Stimulated activated CD8-positive, alpha-beta memory T cell treated with anti-CD3 and anti-CD28 coated beads, Interleukin-15, amount 100 ng/mL, for 1 hour (primary cell): ENCODE data around the gene ANTXR1.

ENCODE experiments used
- DNase-seq: peaks from one replicate; pipeline ENCODE4 v3.0.0-alpha.2; 2020; ENCODE audit warnings: low read depth

The ANTXR1 gene

DNA sequence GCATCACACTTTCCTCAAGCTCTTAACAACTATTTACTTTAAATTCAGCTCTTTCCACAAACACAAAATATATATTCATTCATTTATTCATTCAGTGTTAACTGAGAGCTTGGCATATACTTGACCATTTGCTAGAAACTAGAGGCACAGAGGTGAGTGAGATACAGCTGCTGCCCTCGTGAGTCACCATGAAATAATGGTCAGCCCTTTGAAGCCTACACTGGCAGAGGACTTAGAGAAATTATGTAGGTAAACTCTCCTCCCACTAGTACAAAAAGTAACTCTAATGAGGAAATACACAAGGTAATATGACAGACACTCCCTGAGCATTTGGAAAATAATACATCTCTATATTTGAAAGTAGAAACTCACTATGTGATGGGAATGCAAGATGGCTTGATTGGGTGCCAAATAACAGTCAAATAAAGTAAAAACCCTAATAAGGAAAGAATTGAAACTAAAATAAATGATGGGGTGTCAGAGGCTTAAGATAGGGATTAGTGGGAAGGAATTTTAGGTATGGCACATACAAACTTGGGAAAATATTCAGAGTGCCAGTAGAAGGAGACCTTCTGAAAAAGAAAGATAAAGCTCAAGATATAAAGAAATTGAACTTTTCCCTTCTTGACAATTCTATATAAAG, 61.1 kb downstream of the ANTXR1 start:
- no peak for DNase-seq

DNA sequence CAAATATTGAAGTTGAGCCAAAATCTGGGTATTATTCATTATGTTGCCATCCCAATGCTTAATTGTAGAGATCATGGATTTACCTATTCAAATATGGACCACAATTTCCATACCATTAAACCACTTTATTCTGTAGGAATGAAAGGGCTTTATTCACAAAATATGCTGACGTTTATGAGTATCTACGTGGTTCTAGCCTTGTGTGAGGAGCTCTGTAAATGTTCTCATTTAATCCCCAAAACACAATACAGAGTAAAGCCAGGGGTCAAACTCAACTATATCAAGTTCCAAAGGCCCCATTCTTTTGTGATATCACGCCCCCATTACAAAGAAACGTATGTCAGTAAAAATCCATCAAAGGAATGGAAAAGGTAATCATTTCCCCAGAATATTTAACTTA, 61.9 kb downstream of the ANTXR1 start:
- DNase-seq: no peak

DNA sequence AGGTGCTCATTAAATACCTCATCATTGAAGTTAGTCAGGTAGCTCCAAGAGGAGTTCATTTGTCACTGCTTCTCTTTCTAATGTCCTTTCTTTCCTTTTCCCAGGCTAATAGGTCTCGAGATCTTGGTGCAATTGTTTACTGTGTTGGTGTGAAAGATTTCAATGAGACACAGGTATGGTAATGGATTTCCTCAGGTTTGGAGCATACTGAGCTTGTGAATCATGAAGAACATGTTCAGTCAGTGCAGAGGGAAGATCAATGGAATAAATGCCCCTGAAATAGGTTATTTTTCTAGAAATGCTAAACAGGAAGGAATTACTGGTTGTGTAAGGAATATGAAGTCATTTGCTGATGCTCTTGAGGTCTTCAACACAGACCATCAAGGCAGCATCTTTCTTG, 62.5 kb downstream of the ANTXR1 start:
- no peak for DNase-seq

DNA sequence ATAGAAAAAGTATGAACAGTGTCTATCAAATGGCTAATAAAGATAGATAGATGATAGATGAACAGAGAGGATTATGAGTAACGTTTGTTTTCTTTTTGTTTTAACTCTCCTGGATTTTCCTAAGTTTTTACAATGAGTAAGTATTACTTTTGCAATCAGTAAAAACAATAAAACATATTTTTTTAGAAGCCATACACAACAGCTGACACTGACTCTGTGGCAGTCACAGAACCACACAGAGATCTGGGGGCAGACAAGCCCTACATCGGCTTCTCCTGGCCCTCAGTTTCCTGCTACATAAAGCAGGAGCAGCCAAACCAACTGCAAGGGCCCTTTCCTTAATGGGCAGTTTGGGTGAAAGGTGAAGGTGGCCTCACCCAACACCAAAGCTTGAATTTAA, 63.6 kb downstream of the ANTXR1 start:
- DNase-seq: no peak

DNA sequence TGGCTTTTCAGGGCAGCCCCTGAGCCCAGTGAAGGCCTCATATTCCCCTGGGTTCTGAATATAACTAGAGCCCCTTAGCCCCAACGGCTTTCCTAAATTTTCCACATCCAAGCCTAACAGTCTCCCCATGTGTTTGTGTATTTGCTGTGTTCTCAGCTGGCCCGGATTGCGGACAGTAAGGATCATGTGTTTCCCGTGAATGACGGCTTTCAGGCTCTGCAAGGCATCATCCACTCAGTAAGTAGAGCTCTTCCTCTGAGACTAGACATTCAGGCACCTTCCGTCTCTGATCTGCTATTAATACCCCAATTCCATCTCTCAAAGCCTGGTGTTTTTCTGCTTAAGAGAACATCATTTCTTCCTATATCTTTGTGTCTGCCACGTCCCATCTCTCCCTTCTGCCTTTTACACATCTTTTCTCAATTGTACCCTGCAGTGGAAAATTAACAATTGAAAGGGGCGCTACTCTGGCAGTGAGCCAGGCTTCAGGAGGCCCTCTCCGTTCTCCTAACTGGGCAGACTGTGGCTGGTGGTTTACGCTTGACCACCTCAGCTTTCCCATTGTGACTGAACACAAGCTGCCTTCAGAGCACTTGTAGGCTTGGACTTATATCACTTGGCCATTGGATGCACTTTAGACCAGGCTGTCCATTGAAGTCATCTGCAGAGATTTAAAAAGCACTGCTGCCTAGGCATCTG, 64.4 kb downstream of the ANTXR1 start:
- DNase-seq: no peak

DNA sequence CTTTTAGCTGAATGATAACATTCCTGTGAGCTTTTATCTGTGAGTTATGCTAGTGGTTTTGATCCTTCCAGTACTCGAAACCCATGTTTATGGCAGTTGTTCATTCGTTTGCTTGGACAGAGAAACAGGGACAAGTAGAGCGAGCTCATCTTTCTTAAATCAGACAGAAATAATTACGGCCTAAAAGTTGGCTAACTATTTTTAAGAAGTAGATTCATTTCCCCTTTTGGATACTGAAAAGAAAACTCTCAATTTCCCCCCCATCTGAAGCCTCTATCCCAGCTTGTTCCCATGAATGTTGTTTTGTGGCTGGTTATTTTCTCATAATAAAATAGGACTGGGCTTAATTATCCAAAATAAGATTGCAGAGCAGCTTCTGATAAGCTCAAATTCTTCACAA, 67.1 kb downstream of the ANTXR1 start:
- DNase-seq: no peak

DNA sequence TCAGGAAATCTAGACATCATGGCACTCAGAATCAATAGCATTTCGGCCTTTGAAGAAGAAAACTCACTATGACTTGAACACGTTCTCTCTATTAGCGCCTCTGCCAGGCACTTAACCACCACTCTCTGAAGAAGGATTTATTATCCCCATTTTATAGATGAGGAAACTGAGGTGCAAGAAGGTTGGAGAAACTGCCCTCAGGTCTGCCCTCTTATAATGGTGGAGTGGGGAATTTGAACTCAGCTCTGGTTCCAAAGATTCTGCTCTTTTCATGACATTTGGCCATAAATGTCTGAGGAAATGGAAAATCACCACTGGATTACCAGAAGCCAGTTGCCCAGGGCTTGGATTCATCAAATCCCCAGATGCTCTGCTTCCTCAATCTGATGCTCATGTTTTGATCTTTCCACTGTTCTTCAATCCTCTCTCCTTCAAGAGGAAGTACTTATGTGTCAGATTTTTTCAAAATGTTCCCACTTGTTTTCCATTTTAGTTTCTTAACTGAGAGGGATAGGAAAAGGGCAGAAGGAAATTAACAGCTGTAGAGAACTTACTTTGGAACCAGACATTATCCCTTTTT, 68.1 kb downstream of the ANTXR1 start:
- no peak for DNase-seq

DNA sequence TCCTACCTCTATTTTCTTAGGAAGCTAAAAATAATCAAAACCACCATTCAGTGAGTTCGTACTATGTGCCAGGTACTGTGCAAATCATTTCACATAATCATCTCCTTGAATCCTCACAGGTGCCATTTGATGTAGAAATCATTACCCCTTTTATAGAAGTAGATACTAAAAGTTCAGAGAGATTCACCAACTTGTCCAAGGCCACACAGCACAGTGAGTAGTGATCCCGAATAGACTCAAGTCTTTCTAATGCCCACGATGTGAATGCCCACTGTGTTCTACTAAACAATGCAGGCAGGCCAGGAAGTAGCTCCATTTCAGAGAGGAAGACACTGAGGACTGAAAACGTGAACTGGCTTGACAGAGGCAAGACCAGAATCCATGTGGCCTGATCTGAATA, 68.8 kb downstream of the ANTXR1 start:
- no peak for DNase-seq

DNA sequence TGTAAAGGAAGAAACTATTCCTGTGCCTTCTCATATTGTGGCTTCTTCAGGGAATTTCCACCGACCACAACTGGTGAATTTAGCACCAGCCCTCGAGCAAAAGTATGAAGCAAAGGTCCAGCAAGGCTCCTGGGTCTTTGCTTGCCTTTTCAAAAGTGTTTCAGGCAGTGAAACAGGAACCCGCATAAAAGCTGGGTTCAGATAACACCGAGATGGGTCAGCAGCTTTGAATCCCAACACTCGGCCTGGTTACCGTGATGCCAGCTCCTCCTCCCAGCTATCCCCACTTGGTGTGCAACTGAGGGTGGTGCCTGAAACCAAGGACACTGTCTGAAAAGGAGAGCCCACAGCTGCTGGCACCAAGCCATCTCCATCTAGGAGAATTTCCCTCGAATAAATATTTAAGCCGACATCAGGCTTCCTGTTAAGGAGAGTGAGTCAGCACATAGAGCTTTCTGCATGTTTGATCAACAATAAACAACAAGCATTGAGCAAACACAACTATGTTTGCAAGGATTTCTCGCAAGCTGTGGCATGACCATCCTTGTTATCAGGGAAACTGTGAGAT, 69.5 kb downstream of the ANTXR1 start:
- DNase-seq: no peak

DNA sequence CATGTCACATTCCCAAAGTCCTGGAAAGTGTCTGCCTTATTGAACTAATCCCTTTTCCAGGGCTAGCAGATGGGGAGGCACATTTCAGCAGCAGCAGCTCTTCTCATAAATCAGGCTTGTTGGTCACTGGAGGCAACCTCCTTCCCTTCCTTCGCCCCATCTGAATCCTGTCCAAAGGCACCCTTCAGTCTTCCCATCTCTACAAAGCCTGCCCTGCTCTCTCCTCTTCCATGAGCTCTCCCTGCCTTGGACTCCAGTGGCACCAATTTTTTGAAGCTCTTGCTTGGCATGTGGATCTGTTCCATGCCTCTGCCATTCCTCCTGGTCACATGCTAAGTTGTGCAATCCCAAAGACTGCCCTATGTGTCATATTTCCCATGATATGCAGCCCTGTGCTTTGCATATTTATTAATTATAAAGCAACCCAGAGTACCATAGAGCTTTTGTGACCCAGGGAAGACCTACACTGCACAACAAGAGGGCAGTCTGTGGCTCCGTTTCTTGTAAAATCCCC, 70.3 kb downstream of the ANTXR1 start:
- DNase-seq: no peak

DNA sequence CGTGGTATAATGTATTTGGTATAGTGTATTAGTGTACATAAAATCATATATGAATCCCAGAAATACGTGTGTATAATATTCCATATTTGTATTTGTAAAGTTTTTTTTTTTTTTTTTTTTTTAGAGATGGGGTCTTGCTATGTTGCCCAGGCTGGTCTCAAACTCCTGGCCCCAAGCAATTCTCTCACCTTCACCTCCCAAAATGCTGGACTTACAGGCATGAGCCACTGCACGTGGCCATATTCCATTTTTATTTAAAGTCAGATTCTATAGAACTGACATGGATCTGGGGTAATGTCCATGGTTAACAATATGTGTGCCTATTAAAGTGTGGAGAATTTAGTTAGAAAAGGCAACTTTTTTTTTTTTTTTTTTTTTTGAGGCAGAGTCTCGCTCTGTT, 71.5 kb downstream of the ANTXR1 start:
- no peak for DNase-seq

DNA sequence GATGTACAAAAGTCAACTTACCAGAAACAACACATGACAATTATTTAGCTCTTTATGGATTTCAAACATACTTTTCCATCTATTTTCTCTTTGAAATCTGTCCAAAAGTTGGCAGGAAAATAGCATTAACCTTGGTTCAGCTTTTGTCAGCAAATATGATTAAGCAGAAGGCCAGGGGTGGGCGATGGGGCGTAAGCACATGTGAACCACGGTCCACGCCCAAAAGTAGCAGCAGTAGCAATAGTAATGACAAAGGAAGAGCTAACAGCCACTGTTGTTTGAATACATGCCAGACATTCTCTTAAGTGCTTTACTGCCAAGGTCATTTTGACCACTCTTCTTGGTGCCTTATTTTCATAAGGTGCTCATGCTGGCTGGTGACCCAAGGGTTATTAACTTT, 73.5 kb downstream of the ANTXR1 start:
- no peak for DNase-seq

DNA sequence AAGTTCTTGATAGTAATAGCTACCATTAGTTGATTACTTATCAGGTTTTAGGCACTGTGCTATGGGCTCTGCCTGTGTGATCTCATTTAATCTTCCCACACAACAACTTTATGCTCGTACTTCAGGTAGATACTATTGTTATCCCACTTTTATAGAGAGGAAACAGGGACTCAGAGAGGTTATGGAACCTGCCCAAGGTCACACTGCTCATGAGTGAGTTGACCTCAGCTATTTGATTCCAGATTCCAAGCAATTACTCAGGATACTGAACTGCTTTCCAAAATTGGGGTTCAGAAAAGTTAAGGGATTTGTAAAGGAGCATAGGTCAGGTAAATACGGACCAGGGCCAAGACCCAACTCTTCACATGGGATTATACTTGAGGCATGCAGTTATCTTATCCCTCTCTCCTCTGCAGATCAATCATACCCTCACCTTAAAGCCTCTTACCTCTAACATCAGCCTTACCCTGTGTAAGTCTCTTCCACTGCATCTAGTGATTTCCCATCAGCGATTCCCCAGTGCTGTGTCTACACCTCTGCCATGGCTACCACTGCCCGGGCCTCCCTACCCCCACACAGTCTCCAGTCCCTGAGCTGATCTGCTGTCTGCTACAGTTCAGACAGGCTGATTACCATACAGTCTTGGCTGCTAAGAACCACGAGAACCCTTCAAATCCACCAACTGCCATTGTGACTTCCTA, 74.4 kb downstream of the ANTXR1 start:
- no peak for DNase-seq

DNA sequence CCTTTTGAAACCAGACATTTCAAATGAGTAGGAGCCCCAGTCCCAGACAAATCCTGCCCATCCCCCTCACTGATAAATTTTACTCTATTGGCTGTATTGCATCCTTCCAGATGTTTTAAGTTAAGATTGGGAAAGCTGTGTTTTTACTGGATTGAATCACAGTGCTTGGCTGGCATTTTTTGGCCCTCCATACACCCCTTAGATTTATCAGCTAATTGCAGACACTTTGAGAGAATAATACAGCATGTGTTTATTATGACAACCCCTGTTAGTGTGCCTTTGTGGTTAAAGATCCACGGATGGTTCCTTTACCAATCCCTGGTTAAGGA, 74.9 kb downstream of the ANTXR1 start:
- no peak for DNase-seq

DNA sequence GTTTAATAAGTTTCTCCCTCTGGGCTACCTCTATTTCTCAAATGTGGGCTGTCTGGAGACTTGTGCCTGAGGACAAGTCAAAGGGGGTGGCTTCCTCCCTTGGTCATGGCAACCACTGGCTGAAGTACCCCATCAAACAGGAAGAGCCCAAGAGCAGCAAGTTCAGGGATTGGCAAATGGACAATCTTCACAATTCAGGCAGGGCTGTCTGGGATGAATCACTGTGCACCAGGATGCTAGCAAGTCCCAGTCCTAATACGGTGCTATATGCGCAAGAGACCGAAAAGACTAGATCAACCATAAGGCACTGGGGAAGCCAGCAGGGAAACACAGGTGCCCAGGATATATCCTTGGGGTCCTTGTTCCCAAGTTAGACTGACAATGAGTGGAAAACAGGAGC, 75.5 kb downstream of the ANTXR1 start:
- no peak for DNase-seq

DNA sequence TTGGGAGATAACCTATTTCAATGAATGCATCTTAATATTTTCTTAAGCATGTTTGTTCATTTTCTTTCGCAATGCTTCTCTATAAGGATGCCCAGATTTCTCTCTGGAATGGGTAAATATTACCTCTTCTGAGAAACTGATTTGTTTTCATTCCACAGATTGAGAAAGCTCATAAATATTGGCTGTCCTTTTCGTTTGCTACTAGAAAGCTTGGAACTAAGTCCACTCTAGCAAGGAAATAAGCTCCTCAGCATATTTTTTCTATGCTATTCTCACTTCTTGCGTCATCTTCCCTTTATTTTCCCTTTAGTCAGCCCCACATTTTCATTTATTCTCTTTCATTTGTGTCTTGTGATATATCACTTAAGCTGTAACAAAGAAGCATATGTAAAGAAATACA, 76.3 kb downstream of the ANTXR1 start:
- DNase-seq: no peak

DNA sequence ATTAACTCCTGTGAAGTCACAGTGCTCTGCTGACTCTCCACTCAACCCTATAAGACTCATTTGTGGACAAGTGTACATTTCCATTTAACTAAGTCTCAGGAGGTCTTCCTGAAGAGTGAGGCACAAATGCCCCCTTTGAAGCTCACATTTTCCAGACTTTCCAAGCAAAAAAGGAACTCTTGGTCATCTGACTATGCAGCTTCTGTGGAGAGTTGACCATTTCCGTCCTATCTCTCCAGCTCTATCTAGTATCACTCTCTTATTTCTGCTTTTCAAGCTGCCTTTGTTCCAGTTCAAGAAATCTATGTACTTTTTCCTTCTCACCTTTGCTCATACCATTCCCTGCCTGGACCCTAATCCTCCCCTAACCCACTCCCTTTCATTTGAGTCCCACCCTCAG, 77.0 kb downstream of the ANTXR1 start:
- no peak for DNase-seq

DNA sequence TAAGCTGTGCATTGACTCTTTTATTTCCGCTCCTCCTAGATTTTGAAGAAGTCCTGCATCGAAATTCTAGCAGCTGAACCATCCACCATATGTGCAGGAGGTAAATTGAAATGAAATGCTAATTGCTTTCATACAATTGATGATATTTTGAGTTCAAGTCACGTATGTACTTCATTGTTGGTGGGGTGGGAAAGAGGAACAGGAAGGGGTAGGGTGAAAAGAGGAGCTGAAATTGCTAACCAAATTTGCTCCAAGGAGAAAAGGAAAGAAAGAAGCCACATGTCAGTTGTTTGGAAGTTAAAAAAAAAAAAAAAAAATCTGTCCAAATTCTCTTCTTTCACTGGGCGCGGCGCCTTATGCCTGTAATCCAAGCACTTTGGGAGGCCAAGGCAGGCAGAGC, 77.8 kb downstream of the ANTXR1 start:
- no peak for DNase-seq

DNA sequence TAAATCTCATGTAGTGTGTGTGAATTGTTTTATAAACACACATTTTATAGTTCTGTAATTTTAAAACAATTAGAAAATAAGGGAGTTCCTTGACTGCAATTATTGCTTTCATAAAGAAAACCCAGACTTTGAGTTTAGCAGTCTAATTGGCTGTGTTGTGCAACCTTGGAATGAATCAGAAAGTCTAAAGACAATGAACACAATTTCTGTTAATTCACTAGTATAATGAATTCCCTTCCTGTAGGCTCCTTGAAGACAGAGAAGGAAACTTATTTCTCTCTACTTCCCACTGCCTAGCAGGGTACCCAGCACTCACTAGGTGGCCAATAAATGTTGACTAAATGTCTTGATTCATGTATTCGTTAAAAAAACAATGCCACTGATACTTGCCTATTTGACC, 79.9 kb downstream of the ANTXR1 start:
- DNase-seq: no peak

DNA sequence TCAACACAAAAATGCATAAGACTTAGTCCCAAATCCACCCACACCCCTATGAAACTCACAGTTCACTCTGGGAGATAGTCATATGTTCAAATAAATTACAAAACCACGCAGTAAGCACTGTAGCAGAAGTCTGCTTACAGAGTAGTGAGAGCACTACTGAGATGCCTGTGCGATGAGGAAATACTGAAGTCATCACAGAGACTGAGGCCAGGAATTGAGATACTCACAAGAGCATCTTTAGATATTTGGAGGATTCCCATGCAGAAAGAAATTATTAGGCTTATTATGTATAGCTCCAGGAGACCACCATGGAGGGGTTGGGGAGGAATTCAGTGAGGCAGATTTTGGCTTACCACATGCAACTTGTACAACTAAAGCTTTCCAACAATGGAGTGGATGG, 82.3 kb downstream of the ANTXR1 start:
- DNase-seq: no peak

DNA sequence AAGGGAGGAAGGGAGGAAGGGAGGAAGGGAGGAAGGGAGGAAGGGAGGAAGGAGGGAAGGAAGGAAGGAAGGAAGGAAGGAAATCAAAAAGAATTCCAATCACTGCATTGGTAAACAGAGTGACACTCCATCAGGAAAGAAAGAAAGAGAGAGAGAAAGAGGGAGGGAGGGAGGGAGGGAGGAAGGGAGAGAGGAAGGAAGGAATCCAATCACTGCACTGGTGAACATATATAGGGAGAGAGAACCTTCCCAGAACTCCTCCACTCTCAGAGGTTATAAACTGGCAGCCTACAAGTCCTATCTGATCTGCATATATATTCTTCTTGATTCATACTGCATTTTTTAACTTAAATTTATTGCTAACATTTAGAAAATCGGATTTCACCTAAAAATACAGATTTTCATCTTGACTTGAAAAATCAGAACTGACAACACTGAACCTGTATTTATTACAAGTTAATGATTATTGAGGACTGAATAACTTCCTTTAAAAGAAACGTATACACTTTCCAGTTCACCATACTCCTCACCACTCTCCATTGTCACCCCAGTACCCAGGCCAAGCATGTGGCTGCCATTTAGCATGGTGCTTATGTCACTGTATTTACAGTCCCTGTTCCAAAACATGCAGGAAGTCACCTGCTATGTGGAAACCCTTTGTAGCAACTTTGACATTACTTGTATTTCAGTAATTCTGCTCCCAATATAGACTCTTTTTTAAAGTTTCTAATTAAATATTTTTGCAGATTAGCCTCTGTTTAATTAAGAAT, 83.5 kb downstream of the ANTXR1 start:
- DNase-seq: no peak

DNA sequence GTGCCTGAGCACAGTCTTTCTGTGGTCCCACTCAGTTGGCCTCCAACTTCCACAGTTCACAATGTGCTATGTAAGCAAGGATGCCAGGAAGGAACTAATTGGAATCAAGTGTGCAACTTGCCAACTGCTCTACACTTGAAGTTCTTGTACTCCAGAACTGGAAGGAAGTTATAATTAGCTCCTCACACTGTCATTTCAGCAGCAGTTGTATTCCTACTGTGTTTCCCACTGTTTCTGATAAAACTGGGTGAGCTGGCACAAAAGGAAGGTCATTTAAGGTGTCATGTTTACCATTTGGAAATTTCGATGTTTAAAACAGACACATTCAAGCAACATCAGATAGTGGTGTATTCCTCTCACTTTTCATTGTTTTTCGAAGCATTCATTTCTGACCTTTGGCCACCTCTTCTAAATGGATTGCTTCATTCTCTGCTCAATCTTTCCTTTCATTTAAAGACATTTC, 84.2 kb downstream of the ANTXR1 start:
- DNase-seq: no peak
